Measurements from ENCODE around the gene ANKRD34A. TPM values are rescaled to one million over a fixed set of nuclear protein-coding genes. Genes with fewer than 3 reads are reported as not detected.

Gene ANKRD34A
- 1.2 to 3.1 TPM (median 2.0 TPM) in 3 replicates for total RNA-seq
- long read RNA-seq, partial matches to known transcripts = 0 of 1 reads
- long read RNA-seq, other reads (novel, unspliced or antisense) = 1 of 1 reads

DNA sequence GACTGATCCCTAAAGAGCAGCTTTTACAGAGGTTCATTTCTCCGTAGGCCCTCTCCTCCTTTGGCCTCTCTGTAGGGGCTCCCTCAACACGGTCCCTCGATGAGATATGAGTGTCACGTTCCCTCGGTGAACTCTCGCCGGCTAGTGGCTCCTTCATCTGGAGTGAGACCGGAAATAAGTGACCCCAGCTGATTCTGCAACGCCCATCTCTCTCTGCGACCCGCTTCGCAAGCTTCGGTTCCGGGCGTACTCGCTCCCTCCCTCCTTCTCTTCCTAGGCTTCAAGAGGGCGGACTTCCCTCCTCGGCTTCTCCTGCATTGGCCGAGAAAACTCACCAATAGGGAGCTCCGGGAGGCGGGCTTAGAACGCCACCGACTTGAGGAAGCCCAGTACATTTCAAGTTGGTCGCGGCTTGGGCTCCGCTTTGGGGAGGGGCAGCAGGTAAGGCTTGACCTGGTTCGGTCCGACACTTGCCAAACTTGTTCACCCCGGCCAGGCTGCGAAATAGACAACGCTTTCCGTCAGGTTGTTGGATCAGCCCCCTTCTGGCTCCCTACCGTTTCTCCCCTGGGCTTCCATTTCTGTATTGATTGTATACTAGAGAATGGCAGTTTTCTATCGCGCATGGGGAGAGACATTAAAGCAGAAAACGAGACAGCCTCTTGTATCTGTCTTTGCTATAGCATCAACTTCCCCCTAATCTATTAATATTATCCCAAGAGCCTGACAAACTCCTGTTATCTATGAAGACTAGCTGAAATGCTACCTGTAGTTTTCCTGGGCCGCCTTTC is at the start of gene ANKRD34A, which contains the start of gene POLR3GL:
Gene ANKRD34A (minus strand): TSS at position 248 of the 791 bp plus-strand sequence. CDS start 2,816 bp downstream, outside the sequence.
Gene POLR3GL (plus strand): TSS at position 363 of the 791 bp plus-strand sequence. CDS start 10,176 bp downstream, outside the sequence.
- TF ChIP-seq, protein P1, sequence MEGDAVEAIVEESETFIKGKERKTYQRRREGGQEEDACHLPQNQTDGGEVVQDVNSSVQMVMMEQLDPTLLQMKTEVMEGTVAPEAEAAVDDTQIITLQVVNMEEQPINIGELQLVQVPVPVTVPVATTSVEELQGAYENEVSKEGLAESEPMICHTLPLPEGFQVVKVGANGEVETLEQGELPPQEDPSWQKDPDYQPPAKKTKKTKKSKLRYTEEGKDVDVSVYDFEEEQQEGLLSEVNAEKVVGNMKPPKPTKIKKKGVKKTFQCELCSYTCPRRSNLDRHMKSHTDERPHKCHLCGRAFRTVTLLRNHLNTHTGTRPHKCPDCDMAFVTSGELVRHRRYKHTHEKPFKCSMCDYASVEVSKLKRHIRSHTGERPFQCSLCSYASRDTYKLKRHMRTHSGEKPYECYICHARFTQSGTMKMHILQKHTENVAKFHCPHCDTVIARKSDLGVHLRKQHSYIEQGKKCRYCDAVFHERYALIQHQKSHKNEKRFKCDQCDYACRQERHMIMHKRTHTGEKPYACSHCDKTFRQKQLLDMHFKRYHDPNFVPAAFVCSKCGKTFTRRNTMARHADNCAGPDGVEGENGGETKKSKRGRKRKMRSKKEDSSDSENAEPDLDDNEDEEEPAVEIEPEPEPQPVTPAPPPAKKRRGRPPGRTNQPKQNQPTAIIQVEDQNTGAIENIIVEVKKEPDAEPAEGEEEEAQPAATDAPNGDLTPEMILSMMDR (IDR thresholded peaks at IDR 0.05) = peak; percentile 24
- peak within 1 kb of the TSS; percentile 97 for H3K27ac Mint-ChIP-seq (ENCODE audit: unreplicated experiment)

DNA sequence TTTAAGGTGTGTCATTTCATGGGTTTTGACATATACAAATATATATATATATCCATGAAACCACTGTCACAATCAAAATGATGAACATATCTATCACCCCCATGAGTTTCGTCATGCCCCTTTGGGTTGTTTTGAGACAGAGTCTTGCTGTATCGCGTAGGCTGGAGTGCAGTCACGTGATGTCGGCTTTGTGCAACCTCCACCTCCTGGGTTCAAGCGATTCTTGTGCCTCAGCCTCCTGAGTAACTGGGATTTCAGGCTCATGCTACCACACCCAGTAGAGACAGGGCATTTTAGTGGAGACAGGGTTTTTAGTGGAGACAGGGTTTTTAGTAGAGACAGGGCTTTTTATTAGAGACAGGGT is 49.2 kb upstream of the ANKRD34A start:
- Mint-ChIP-seq H3K36me3 (ENCODE audit: low read depth) (no peaks in the 10 kb centered on the region), H3K4me1 (ENCODE audit: low read depth) (peaks cover 5% of the 10 kb centered on the region), H3K27ac (ENCODE audit: unreplicated experiment) (no peak overlapping the region), H3K4me3 (ENCODE audit: unreplicated experiment) (no peak overlapping the region), H3K27me3 (ENCODE audit: low read depth) (peaks cover 17% of the 10 kb centered on the region), H3K9me3 (ENCODE audit: low read depth) (no peaks in the 10 kb centered on the region)
- TF ChIP-seq, protein P1 (IDR thresholded peaks at IDR 0.05) = no peak
- DNase-seq (ENCODE audit: low spot score) = no peak

More for the DNA sequence above, at the start of gene ANKRD34A, which contains the start of gene POLR3GL:
- H3K27me3 Mint-ChIP-seq (ENCODE audit: low read depth) = no peaks in the 10 kb centered on the region
- H3K9me3 Mint-ChIP-seq (ENCODE audit: low read depth) = peaks cover 3% of the 10 kb centered on the region
- H3K4me3 Mint-ChIP-seq (ENCODE audit: unreplicated experiment) = peak within 1 kb of the TSS; percentile 88
- peaks cover 52% of the 10 kb centered on the region for H3K4me1 Mint-ChIP-seq (ENCODE audit: low read depth)
- peak; percentile 95 for DNase-seq (ENCODE audit: low spot score)
- peaks cover 2% of the 10 kb centered on the region for H3K36me3 Mint-ChIP-seq (ENCODE audit: low read depth)

DNA sequence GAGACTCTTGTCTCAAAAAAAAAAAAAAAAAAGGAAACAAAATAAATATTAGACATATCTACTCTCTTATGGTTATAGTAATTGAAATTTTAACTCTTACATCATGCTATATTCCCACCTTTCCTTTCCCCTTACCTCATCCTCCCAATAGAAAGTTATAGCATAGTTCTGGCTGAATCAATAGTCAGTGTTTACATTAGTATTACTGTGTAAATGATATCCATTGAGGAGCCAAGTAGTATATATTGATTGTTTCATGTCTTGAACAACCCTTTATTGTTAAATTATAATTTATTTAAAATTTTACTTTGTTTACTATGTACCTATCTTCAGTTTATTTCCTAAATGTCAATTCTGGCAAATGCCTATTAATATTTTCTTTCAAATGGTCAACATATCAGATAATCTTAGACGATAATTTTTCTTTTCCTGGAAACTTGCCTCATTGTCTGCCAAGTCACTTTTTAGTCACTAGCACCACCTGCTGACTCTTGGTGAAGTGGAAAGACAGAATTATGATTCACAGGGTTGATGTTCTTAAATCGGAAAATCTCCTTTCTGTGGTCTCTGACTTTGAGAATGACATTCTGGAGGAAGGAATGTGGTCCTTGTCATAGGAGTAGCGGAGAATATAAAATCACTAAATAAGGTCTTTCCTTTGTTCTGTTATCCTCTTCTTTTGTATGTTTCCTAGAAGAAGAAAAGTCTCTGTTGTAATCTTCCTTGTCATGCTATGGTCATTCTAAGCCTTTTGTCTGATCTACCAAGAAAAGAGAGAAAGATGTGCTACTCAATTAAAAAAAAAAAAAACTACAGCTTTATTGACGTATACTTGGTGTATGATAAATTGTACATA is 48.6 kb upstream of the ANKRD34A start:
- no peak for DNase-seq (ENCODE audit: low spot score)
- Mint-ChIP-seq H3K4me3 (ENCODE audit: unreplicated experiment) (no peak overlapping the region), H3K9me3 (ENCODE audit: low read depth) (no peaks in the 10 kb centered on the region), H3K36me3 (ENCODE audit: low read depth) (no peaks in the 10 kb centered on the region), H3K4me1 (ENCODE audit: low read depth) (peaks cover 5% of the 10 kb centered on the region), H3K27me3 (ENCODE audit: low read depth) (peaks cover 11% of the 10 kb centered on the region), H3K27ac (ENCODE audit: unreplicated experiment) (no peak overlapping the region)
- TF ChIP-seq, protein P1 (IDR thresholded peaks at IDR 0.05) = peak; percentile 96

DNA sequence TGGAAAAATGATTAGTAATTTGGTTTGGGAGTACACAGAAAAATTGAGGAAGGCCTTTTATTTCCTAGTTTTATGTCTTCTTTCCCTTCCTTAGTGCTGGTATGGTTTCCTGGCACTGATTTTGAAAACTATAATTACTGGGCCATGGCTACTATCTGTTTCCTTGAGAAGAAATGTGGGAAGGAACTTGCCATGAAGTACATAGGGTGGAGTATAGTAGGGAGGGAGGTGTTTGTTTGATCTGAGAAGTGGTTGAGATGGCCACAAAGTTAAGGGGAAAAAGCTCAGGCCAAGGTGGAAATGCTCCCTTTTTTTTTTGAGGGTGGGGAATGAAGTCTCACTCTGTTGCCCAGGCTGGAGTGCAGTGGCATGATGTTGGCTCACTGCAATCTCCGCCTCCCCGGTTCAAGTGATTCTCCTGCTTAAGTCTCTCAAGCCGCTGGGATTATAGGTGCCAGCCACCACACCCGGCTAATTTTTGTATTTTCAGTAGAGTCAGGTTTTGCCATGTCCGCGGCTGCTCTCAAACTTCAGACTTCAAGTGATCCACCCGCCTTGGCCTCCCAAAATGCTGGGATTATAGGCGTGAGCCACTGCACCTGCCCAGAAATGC is 45.9 kb upstream of the ANKRD34A start:
- H3K9me3 Mint-ChIP-seq (ENCODE audit: low read depth) = no peaks in the 10 kb centered on the region
- TF ChIP-seq, protein P1 (IDR thresholded peaks at IDR 0.05) = no peak
- no peaks in the 10 kb centered on the region for H3K36me3 Mint-ChIP-seq (ENCODE audit: low read depth)
- no peaks in the 10 kb centered on the region for H3K27me3 Mint-ChIP-seq (ENCODE audit: low read depth)
- H3K4me3 Mint-ChIP-seq (ENCODE audit: unreplicated experiment) = no peak overlapping the region
- no peak overlapping the region for H3K27ac Mint-ChIP-seq (ENCODE audit: unreplicated experiment)
- no peak for DNase-seq (ENCODE audit: low spot score)
- peaks cover 11% of the 10 kb centered on the region for H3K4me1 Mint-ChIP-seq (ENCODE audit: low read depth)
